Tibial artery (tissue), 4 donors: ENCODE results near the gene PYGB.
"Not testable (repeated sequence)": the region's sequence is repeated elsewhere in the genome, so short reads cannot be mapped to it uniquely, and the experiment has no call there.

Experiments used
- DNase-seq, 2 donors: peaks; one replicate each; pipeline ENCODE4 v3.0.0-alpha.2; 2019
- H3K27ac ChIP-seq, 2 donors: fragments of 200-600 bp; sonication (generic) in 1 of 2; 1 replicate in 1 of 2; 2 replicates in 1 of 2; pipeline ENCODE4 v1.5.1; 2018 to 2019; ENCODE audit warnings: mild to moderate bottlenecking in 1 of 2
- H3K27me3 ChIP-seq, 2 donors: fragments of 200-600 bp; sonication (generic) in 1 of 2; one replicate each; pipeline versions ENCODE4 v1.5.1 to v1.6.0; 2016 to 2019
- H3K36me3 ChIP-seq, 3 donors: fragments of 200-600 bp; sonication (generic) in 2 of 3; one replicate each; pipeline ENCODE4 v1.5.1; 2016 to 2019; ENCODE audit warnings: mild to moderate bottlenecking in 2 of 3
- H3K4me1 ChIP-seq, 4 donors: fragments of 200-600 bp; sonication (generic) in 2 of 4; 1 replicate in 3 of 4; 2 replicates in 1 of 4; pipeline ENCODE4 v1.5.1; 2016 to 2019
- H3K4me3 ChIP-seq, 2 donors: fragments of 200-600 bp; sonication (generic) in 1 of 2; 1 replicate in 1 of 2; 2 replicates in 1 of 2; pipeline ENCODE4 v1.5.1; 2018 to 2019; ENCODE audit warnings: mild to moderate bottlenecking in 2 of 2
- H3K9me3 ChIP-seq, 3 donors: fragments of 200-600 bp; sonication (generic) in 1 of 3; one replicate each; pipeline ENCODE4 v1.5.1; 2016 to 2019
- intact Hi-C: fragments of 100-400 bp; cut with DNase I; formaldehyde crosslinking; loops from one replicate; pipeline ENCODE4 v1.15.0; 2023; ENCODE audit warnings: low total_unique reads
- TF ChIP-seq, protein P1 (sequence below), 2 experiments: fragments of 200-600 bp in 1 of 2; fragments of 450-650 bp in 1 of 2; IDR thresholded peaks; one replicate each; pipeline ENCODE4 v1.5.1; 2017 to 2019; ENCODE audit warnings: antibody characterized with exemption in 2 of 2, mild to moderate bottlenecking in 1 of 2, moderate library complexity in 1 of 2

PYGB gene

DNA sequence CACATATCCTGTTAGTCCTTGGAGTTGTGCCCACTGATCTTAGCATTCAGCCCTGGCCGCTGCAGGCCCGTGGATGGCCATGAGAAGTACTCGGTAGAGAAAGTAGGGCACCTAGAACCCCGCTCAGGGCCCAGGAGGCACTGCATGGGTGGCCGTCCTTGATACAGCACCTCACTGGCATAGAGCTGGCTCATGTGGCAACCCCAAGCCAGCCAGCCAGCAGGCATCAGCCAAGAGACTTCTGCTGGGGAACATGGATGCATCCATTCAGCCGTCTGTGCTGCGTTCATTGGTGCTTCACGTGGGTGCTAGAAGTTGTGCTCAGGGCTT, 10.6 kb downstream of the PYGB start:
- H3K27ac ChIP-seq, result no peak overlapping the region
- peaks cover 0 to 50% (median 37%) of the 10 kb centered on the region in 4 donors for H3K4me1 ChIP-seq
- H3K4me3 ChIP-seq, result no peak overlapping the region
- intact Hi-C loops, result loop anchor here (10.0 kb wide), 1 partner anchor 264 kb away; the partner anchor contains the start of gene APMAP
- no peaks in the 10 kb centered on the region for H3K27me3 ChIP-seq
- H3K36me3 ChIP-seq, result peaks cover 28 to 31% (median 29%) of the 10 kb centered on the region in 3 donors
- TF ChIP-seq, protein P1, sequence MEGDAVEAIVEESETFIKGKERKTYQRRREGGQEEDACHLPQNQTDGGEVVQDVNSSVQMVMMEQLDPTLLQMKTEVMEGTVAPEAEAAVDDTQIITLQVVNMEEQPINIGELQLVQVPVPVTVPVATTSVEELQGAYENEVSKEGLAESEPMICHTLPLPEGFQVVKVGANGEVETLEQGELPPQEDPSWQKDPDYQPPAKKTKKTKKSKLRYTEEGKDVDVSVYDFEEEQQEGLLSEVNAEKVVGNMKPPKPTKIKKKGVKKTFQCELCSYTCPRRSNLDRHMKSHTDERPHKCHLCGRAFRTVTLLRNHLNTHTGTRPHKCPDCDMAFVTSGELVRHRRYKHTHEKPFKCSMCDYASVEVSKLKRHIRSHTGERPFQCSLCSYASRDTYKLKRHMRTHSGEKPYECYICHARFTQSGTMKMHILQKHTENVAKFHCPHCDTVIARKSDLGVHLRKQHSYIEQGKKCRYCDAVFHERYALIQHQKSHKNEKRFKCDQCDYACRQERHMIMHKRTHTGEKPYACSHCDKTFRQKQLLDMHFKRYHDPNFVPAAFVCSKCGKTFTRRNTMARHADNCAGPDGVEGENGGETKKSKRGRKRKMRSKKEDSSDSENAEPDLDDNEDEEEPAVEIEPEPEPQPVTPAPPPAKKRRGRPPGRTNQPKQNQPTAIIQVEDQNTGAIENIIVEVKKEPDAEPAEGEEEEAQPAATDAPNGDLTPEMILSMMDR (IDR thresholded peaks at IDR 0.05), result no peak
- DNase-seq, result peak in 1 of 2 donors; percentile 6
- H3K9me3 ChIP-seq, result no peaks in the 10 kb centered on the region

DNA sequence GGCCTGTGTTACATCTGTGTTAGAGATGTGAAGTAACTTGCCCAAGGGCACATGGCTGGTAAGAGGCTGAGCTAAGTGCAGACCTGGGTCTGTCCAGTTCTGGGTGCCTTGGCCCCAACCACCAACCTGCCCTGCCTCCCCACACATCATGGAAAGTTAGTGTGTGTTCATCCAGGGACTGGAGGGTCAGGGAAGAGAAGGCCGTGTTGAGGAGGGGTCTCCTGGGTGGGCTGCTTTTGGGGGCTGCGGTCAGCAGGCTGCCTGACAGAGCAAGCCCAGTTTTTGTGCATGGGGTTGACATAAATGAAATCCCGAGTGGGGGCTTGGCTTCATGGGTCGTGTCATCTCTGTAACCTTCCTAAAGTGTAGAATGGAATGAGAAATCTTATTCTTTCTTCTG, 10.9 kb downstream of the PYGB start:
- Histone ChIP-seq H3K4me3 (no peak overlapping the region), H3K27ac (no peak overlapping the region)
- intact Hi-C loops, result loop anchor here (10.0 kb wide), 1 partner anchor 264 kb away; the partner anchor contains the start of gene APMAP

DNA sequence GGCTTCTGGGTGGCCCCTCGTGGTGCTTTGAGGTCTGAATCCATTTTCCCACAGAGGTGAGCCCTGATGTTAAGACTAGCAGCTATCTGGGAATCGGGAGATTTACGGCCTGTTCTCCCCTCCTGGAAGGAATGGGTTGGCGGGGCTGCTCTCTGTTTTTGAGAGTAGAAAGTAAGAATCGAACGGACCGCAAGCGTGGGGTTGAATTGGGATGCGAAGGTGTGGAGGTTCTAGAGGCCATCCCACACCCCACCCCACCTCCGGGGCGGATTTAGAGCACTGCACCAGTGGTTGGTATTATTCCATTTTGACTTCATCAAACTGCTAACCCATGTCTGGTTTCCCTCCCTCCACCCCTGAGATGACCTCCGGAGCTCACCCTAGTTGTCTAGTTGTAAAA, 11.5 kb downstream of the PYGB start:
- intact Hi-C loops, result loop anchor here (10.0 kb wide), 1 partner anchor 265 kb away; the partner anchor contains the start of gene APMAP
- peaks cover 0 to 42% (median 31%) of the 10 kb centered on the region in 4 donors for H3K4me1 ChIP-seq
- no peak overlapping the region for H3K27ac ChIP-seq
- H3K27me3 ChIP-seq, result no peaks in the 10 kb centered on the region
- DNase-seq, result no peak
- TF ChIP-seq, protein P1 (IDR thresholded peaks at IDR 0.05), result no peak
- H3K9me3 ChIP-seq, result no peaks in the 10 kb centered on the region
- H3K36me3 ChIP-seq, result peaks cover 28 to 31% (median 29%) of the 10 kb centered on the region in 3 donors
- H3K4me3 ChIP-seq, result no peak overlapping the region

More for the DNA sequence above, 10.9 kb downstream of the PYGB start:
- H3K27me3 ChIP-seq, result no peaks in the 10 kb centered on the region
- TF ChIP-seq, protein P1 (IDR thresholded peaks at IDR 0.05), result no peak
- peaks cover 0 to 48% (median 35%) of the 10 kb centered on the region in 4 donors for H3K4me1 ChIP-seq
- no peaks in the 10 kb centered on the region for H3K9me3 ChIP-seq
- no peak for DNase-seq
- peaks cover 28 to 31% (median 29%) of the 10 kb centered on the region in 3 donors for H3K36me3 ChIP-seq

DNA sequence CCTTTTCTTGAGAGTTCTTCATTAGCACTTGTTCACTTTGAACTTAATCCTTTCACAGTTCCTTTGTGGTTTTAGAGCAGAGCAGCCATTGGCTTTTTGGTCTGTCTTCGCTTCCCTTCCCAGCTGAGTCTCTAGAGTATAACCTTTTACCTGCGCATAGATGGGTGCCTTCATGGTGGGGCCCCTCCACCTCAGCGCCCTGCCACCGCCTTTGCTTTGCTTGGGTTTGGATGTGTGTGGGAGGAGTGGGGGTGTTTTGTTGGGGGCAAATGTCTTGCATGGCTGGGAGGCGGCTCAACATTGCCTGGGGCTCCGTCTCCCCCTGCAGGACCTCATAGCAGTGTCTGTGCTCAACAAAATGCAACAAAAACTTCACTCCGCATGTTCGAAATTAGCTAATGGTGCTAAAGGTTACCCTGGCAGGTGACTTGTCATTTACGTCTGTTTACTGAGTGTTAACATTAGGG, 11.9 kb downstream of the PYGB start:
- no peaks in the 10 kb centered on the region for H3K9me3 ChIP-seq
- no peaks in the 10 kb centered on the region for H3K27me3 ChIP-seq
- H3K27ac ChIP-seq, result no peak overlapping the region
- DNase-seq, result no peak
- H3K4me1 ChIP-seq, result peaks cover 0 to 38% (median 27%) of the 10 kb centered on the region in 4 donors
- TF ChIP-seq, protein P1 (IDR thresholded peaks at IDR 0.05), result no peak
- intact Hi-C loops, result loop anchor here (10.0 kb wide), 1 partner anchor 265 kb away; the partner anchor contains the start of gene APMAP
- H3K4me3 ChIP-seq, result no peak overlapping the region
- H3K36me3 ChIP-seq, result peaks cover 28 to 31% (median 29%) of the 10 kb centered on the region in 3 donors

DNA sequence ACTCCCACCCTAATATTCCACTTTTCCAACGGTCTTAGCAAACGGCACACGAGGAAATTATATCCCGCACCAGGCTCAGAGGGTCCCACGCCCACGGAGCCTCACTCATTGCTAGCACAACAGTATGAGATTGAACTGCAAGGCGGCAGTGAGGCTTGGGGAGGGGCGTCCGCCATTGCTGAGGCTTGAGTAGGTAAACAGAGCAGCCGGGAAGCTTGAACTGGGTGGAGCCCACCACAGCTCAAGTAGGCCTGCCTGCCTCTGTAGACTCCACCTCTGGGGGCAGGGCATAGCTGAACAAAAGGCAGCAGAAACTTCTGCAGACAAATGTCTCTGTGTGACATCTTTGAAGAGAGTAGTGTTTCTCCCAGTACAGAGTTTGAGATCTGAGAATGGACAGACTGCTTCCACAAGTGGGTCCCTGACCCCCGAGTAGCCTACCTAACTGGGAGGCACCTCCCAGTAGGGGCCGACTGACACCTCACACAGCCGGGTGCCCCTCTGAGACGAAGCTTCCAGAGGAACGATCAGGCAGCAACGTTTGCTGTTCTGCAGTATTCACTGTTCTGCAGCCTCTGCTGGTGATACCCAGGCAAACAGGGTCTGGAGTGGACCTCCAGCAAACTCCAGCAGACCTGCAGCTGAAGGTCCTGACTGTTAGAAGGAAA, 13.0 kb downstream of the PYGB start:
- intact Hi-C loops, H3K9me3 ChIP-seq, H3K4me3 ChIP-seq, H3K27me3 ChIP-seq, H3K27ac ChIP-seq, DNase-seq: not testable (repeated sequence)
- Histone ChIP-seq H3K4me1 (peaks cover 0 to 27% (median 16%) of the 10 kb centered on the region in 4 donors), H3K36me3 (peaks cover 28 to 31% (median 29%) of the 10 kb centered on the region in 3 donors)
